ENCODE data around the gene TEX52.
"Not testable (repeated sequence)": the region's sequence is repeated elsewhere in the genome, so short reads cannot be mapped to it uniquely, and the experiment has no call there.

The TEX52 gene

GRCh38 chr12:2864198-2864597, 7.4 kb upstream of the TEX52 start:
- no peak for DNase-seq (ENCODE audit: low spot score)

- DNase-seq (ENCODE audit: low spot score): not testable (repeated sequence)
Observed at GRCh38 chr12:2863402-2863801, 6.6 kb upstream of the TEX52 start.

GRCh38 chr12:2862876-2863275, 6.0 kb upstream of the TEX52 start:
- DNase-seq (ENCODE audit: low spot score): no peak

- DNase-seq (ENCODE audit: low spot score): no peak
Observed at GRCh38 chr12:2860170-2860569, 3.3 kb upstream of the TEX52 start.

- no peak for DNase-seq (ENCODE audit: low spot score)
Observed at GRCh38 chr12:2858944-2859421, 2.1 kb upstream of the TEX52 start.

GRCh38 chr12:2858334-2858733, 1.5 kb upstream of the TEX52 start:
- DNase-seq (ENCODE audit: low spot score): no peak

- DNase-seq (ENCODE audit: low spot score): no peak
Observed at GRCh38 chr12:2857576-2857975, 737 bp upstream of the TEX52 start.

GRCh38 chr12:2856051-2856450, 788 bp downstream of the TEX52 start:
- no peak for DNase-seq (ENCODE audit: low spot score)

GRCh38 chr12:2855546-2855945, 1.3 kb downstream of the TEX52 start:
- no peak for DNase-seq (ENCODE audit: low spot score)

- no peak for DNase-seq (ENCODE audit: low spot score)
Observed at GRCh38 chr12:2854669-2855453, 2.0 kb downstream of the TEX52 start.

- DNase-seq (ENCODE audit: low spot score): peak; percentile 57
Observed at GRCh38 chr12:2853626-2854025, 3.2 kb downstream of the TEX52 start.

GRCh38 chr12:2851931-2852330, 4.9 kb downstream of the TEX52 start:
- no peak for DNase-seq (ENCODE audit: low spot score)

- DNase-seq (ENCODE audit: low spot score): no peak
Observed at GRCh38 chr12:2845280-2845679, 11.6 kb downstream of the TEX52 start.

- DNase-seq (ENCODE audit: low spot score): no peak
Observed at GRCh38 chr12:2844786-2845185, 12.1 kb downstream of the TEX52 start.

GRCh38 chr12:2842948-2843347, 13.9 kb downstream of the TEX52 start:
- DNase-seq (ENCODE audit: low spot score): no peak

- no peak for DNase-seq (ENCODE audit: low spot score)
Observed at GRCh38 chr12:2841056-2841650, 15.7 kb downstream of the TEX52 start.

GRCh38 chr12:2836574-2836973, 20.3 kb downstream of the TEX52 start:
- DNase-seq (ENCODE audit: low spot score): no peak

- no peak for DNase-seq (ENCODE audit: low spot score)
Observed at GRCh38 chr12:2835691-2836403, 21.0 kb downstream of the TEX52 start.

- peak; percentile 72 for DNase-seq (ENCODE audit: low spot score)
Observed at GRCh38 chr12:2834581-2835491, 22.0 kb downstream of the TEX52 start, which contains the start of gene NRIP2. Gene NRIP2 (minus strand): TSS chr12:2835035. CDS start chr12:2834983, 52 bp downstream.

GRCh38 chr12:2833810-2834209, 23.0 kb downstream of the TEX52 start:
- DNase-seq (ENCODE audit: low spot score): no peak

GRCh38 chr12:2833327-2833726, 23.5 kb downstream of the TEX52 start:
- DNase-seq (ENCODE audit: low spot score): no peak
